ENCODE data around the gene NEDD4L.

The NEDD4L gene

DNA sequence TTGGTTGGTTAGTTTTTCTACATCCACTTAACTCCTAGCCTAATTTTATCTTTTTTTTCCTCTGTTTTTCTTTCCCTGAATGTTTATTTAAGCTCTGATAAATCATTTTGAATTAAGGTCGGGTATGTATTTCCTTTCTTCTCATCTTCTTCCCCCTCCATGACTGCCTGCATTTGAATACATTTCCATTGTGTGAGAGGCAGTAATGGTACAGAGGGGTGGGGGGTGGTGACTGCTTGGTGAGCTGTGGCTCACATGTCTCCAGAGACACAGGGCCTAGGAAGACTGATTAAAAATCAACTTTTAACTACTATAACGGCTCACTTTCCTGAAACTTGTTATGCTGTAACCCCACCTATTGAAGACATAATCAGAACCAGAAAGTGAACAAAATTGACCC lies 58.0 kb downstream of the NEDD4L start:
- H3K4me3 ChIP-seq (ENCODE audit: low read length): no peak overlapping the region
- TF ChIP-seq ZNF274 (IDR thresholded peaks at IDR 0.05; ENCODE audit: low read depth, low read length): no peak

DNA sequence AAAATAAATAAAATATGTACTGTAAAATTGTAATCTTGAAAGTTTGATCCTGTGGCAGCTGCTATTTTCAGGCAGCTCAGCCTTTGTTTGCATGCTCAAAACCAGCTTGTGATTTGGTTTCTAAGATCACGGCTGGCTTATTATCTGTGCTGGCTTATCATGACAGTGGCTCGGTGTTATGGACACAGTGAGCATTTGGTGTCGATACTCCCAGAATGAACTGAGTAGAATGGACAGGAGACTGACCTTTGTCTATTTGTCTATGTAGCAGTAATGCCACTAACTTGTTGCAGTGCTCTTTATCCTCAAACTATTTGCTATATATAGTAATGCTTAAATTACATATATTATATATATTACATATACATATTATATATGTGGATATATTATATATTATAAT lies 58.8 kb downstream of the NEDD4L start:
- H3K4me3 ChIP-seq (ENCODE audit: low read length): no peak overlapping the region
- TF ChIP-seq ZNF274 (IDR thresholded peaks at IDR 0.05; ENCODE audit: low read depth, low read length): no peak

DNA sequence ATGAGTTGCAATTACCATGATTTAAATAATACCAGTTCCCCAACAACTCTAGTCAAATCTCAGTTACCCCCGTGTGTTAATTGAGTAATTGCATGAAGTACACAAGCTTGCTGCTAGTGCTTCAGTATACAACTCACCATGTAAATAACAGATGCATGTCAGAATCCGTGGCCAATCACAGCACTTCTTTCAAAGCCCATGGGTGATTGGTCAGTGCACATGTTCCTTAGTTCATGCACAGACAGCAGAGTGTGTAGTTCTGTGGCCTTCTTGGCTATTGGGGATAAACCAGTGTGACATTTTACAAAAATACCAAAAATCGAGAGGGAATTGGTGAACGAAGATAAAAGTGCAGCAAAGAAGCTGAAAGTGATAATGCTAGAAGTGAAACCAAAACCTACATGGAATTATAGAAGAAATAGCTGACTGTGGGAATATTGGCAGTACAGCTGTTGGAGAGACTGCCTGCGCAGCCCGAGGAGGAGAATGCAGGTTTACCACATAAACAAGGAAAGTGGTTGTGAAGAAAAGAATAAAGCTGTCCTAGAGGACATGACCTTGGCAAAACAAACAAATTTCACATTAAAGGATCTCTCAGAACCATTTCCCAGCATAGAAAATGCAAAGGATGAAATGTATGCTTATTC lies 59.4 kb downstream of the NEDD4L start:
- H3K4me3 ChIP-seq (ENCODE audit: low read length): no peak overlapping the region
- TF ChIP-seq ZNF274 (IDR thresholded peaks at IDR 0.05; ENCODE audit: low read depth, low read length): no peak

DNA sequence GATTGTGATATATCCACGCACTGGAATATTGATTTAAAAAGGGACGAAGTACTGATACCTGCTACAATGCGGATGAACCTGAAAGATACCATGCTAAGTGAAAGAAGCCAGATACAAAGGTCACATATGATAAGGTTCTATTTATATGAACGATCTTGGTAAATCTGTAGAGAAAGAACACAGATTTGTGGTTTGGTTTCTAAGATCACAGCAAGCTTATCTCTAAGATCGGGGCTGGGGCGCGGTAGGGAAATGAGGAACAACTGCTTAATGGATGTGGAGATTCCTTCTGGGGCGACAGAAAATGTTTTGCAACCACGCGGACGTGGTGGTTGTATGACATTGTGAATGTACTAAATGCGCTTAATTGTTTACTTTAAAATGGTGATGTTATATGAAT lies 60.1 kb downstream of the NEDD4L start:
- no peak overlapping the region for H3K4me3 ChIP-seq (ENCODE audit: low read length)
- no peak for TF ChIP-seq ZNF274 (IDR thresholded peaks at IDR 0.05; ENCODE audit: low read depth, low read length)

DNA sequence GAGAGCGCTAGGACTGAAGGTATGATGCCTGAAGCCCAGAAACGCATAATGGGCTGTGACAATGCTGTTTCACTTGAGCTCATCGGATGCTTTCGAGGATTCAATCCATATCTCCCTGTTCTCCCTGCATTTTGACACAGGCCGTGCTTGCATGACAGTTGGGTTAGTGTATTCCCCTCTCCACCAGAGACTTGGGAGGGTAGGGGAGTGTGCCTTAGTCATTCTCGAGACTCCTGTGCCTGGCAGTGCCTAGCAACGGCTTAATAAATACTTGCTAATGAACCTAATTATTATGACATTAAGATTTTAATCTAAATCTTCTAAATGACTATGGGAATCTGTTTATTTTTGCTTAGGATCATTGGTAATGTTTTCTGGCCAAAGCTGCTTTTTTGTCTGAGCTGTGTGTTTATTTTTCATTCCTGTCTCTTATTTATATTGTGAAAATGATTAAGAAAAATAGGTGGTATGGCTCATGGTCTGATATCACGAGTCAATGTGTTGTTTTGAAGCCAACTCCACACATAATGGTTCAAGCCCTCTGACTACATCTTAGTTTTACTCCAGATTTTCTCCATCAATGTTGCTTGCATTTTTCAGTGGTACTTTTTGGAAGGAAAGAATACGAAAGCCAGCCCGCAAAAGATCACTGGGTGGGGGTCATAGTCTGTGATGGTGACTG lies 61.3 kb downstream of the NEDD4L start:
- no peak for TF ChIP-seq ZNF274 (IDR thresholded peaks at IDR 0.05; ENCODE audit: low read depth, low read length)
- H3K4me3 ChIP-seq (ENCODE audit: low read length): no peak overlapping the region

DNA sequence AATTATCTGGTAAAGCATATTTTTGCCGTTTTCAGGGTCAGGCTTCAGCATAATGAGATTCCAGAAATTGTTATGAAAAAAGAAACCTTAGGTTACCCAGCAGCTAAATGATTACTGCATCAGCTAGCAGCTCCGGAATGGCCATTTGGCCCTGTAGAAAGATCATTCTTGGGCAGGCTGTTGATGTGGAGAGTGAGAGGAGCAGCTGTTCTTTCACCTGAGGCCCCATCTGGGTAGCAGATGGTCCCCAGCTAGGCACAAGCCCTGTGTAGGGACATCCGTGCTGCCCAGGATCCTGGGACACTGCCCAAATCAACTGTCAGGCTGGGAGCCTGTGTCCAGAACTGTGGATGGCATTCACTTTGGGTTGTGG lies 61.8 kb downstream of the NEDD4L start:
- no peak overlapping the region for H3K4me3 ChIP-seq (ENCODE audit: low read length)
- TF ChIP-seq ZNF274 (IDR thresholded peaks at IDR 0.05; ENCODE audit: low read depth, low read length): no peak

DNA sequence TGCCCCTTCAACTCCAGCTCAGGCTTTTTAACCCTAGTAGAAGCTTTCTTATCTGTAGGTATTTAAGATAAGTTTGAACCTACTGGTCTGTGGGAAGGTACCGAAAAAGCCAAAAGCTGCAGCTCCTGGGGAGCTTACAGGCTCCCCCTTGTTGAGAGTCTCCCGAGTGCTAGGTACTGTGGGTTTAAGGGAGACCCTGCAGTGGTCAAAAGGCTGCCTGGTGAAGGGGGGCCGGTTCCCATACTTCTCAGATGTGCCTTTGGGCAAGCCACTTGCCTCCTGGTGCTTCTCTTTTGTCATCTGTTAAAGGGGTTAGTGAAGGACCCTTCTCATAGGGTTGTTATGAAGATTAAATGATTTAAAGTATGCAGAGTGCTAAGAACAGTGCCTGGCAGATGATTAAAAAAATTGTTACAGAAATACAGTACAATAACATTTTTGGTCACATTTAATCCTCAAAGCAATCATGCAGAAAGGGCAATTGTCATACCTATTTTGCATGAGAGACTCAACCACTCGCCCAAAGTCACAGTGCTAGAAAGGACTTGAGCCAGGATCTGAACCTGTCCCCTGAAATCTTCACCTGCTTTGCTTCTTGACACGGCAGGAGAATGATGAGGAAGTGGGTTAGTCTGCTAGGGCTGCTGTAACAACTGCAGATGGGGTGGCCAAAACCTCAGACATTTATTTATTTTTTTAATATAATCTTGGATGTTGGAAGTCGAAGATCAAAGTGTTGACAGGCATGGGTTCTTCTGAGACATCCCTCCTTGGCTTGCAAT lies 62.5 kb downstream of the NEDD4L start:
- no peak overlapping the region for H3K4me3 ChIP-seq (ENCODE audit: low read length)
- TF ChIP-seq ZNF274 (IDR thresholded peaks at IDR 0.05; ENCODE audit: low read depth, low read length): no peak

DNA sequence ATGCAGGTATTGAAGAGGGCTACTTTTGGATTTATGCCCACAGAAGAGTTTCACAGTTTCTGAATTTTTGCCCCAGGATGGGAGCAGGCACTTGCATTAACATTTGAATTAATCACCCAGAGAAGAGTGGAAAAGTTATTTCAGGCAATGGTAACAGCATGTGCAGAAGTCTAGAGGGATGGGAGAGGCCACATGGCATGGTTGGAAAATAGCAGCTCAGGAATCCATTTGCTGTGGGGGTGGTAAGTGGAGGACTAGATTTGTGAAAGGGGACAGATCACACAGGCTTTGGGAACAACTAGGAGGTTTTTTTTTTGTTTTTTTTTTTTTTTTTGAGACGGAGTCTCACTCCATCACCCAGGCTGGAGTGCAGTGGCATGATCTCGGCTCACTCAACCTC lies 65.2 kb downstream of the NEDD4L start:
- H3K4me3 ChIP-seq (ENCODE audit: low read length): no peak overlapping the region
- no peak for TF ChIP-seq ZNF274 (IDR thresholded peaks at IDR 0.05; ENCODE audit: low read depth, low read length)

DNA sequence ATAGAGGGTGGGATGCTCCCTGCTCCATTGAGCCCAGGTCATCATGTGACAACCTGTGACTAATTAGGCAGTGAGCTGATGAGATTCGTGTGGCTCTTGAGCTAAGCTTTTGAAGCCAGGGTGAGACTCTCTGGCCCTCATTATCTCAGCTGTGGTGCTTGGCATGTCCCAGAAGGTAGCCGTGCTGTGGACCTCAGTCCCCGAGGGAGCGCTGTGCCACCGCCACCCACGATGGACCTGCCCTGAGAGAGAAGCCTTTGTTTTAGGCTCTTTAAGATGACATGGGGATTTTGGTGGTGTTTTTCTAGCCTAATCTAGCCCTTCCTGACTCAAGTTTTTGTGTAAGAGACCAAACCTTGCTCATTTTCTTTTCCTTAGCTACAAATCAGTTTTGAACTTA lies 66.4 kb downstream of the NEDD4L start:
- no peak for TF ChIP-seq ZNF274 (IDR thresholded peaks at IDR 0.05; ENCODE audit: low read depth, low read length)
- H3K4me3 ChIP-seq (ENCODE audit: low read length): no peak overlapping the region

DNA sequence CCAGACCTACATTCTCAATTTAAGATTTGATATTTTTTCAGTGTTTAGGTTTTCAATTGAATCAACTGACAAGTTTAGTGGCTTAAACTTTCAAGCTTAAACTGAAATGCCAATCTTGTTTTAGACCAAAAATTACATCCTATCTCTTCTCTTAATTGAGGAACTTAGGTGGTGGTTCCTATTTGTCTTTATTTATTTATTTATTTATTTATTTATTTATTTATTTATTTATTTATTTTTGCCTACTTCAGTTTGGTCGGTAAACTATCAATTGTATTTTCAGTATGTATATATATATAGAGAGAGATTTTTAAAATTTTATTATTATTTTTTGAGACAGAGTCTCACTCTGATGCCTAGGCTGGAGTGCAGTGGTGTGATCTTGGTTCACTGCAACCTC lies 68.1 kb downstream of the NEDD4L start:
- no peak overlapping the region for H3K4me3 ChIP-seq (ENCODE audit: low read length)
- no peak for TF ChIP-seq ZNF274 (IDR thresholded peaks at IDR 0.05; ENCODE audit: low read depth, low read length)

DNA sequence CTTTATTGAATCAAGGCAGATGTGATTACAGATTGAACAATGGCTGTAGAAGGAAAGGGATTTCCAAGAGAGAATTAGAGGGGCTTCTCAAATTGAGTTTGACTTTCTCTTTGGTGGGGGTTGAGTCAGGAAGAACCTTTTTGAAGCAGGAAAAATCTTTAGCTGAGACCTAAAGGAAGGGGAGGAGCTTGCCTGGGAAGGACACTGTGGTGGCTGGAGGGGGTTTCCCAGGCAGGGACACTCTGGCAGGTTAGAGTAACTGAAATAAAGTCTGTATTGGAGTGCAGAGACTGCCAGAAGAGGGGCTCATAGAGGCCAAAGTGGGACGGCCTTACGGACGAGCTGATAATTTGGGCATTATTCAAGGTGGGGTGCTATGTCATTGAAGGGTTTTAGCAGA lies 69.3 kb downstream of the NEDD4L start:
- H3K4me3 ChIP-seq (ENCODE audit: low read length): no peak overlapping the region
- no peak for TF ChIP-seq ZNF274 (IDR thresholded peaks at IDR 0.05; ENCODE audit: low read depth, low read length)

DNA sequence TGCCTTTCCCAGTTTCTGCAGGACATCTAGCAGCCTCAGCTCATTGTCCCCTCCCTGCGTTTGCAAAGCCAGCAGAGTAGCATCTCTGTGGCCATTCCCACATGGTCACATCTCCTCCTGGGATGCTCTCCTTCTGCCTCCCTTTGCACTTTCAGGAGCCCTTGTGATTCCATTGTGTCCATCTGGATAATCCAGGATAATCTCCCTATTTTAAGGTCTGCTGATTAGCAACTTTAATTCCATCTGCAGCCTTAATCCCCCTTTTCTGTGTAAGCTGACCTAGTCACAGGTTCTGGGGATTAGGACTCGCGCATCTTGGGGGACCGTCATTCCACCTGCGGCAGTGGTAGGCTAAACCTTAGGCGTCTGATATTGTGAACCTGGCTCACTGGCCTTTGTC lies 70.7 kb downstream of the NEDD4L start:
- TF ChIP-seq ZNF274 (IDR thresholded peaks at IDR 0.05; ENCODE audit: low read depth, low read length): no peak
- H3K4me3 ChIP-seq (ENCODE audit: low read length): no peak overlapping the region

DNA sequence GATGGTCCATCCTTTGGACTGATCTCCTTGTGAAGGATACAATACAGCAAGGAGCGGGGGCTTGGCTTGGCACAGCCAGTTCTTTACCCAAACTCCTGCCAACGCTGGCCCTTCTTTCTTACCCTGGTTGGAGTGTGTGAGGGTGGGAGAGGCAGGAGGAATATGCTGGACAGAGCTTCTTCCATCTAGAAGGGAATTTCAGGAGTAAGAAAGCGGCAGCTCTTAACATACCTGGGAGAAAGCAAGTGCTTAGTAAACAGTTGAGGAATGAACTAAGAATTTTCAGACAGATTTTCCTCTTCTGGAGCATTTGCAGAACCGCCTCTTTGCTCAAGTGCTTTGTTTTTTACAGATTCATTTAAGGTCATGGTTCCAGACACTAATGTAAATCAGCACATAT lies 72.8 kb downstream of the NEDD4L start:
- H3K4me3 ChIP-seq (ENCODE audit: low read length): no peak overlapping the region
- TF ChIP-seq ZNF274 (IDR thresholded peaks at IDR 0.05; ENCODE audit: low read depth, low read length): no peak

DNA sequence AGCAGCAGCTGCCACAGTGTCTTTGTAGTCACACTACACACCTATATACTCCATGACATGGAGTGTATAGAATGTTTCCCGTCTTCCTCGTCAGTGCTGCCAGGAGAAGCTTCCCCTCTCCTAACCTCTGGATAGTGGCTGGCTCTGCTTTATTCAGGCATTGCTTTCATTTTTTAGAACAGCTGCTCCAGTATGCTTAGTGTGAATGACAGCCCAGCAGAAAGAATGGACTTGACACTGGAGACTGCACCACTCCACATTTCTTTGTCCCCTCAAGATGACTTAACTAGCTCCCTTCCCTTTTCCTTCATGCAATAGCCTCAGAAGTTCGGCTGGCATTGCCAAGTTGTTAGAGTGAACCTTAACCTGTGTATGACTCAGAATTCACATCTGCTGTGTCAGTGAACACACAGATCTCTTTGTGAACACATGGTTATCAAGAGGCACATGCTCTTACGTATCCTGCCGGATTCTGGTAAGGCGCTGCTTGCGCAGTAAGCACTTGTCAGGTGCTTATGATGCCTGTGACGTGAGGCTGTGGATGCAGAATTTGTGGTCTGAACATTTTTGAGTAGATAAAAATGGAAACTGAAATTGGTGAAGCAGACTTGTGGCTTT lies 73.9 kb downstream of the NEDD4L start:
- no peak overlapping the region for H3K4me3 ChIP-seq (ENCODE audit: low read length)
- TF ChIP-seq ZNF274 (IDR thresholded peaks at IDR 0.05; ENCODE audit: low read depth, low read length): no peak

DNA sequence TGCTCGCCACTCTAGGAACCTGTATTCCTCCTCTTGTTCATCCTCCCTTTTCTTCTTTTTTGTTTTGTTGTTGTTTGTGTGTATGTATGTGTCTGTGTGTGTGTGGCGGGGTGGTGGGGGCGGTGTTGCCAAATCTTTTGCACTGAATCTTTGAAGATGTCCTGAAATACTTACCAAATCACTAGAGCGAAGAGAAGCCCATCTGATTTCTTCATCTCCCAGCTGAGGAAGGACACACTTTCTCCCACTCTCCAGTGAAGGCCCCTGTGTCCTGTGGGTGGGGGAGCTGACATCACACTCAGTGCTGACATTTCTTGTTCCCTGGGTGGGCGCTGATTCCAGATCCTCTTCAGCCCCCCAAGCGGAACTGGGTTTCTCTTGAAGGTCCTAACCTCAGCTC lies 74.5 kb downstream of the NEDD4L start:
- H3K4me3 ChIP-seq (ENCODE audit: low read length): no peak overlapping the region
- TF ChIP-seq ZNF274 (IDR thresholded peaks at IDR 0.05; ENCODE audit: low read depth, low read length): no peak

Measured in GM08714 (cell line).